Left ventricle myocardium superior (tissue), 1 donor: Measurements from ENCODE around the gene LEPR. TPM values are rescaled to one million over a fixed set of nuclear protein-coding genes. Genes with fewer than 3 reads are reported as not detected.

Experiments used
- ATAC-seq: fragments of 200-7000 bp; cut with Tn5 transposase; one replicate; pipeline ENCODE4 v1.9.1; 2020; ENCODE audit warnings: mild to moderate bottlenecking, moderate library complexity
- DNase-seq: peaks from one replicate; pipeline ENCODE4 v3.0.0-alpha.2; 2020
- intact Hi-C: fragments of 100-400 bp; cut with micrococcal nuclease; formaldehyde crosslinking; loops from one replicate; pipeline ENCODE4 v1.11.0; 2022
- total RNA-seq: library from RNA; stranded (reverse); fragmentation: NEBNext Ultra II Directional; extraction: Animal tissue kit (Norgen Biotek cat#: 25700); gene quantifications from one replicate; pipeline ENCODE4 v1.2.1, GENCODE V29; 2021
- donor health status: DM: no; HTN: yes; CAD: no; lungs with severe emphysema.

LEPR gene
- total RNA-seq, 1 donor from 2014 or later, result 4.4 TPM

DNA sequence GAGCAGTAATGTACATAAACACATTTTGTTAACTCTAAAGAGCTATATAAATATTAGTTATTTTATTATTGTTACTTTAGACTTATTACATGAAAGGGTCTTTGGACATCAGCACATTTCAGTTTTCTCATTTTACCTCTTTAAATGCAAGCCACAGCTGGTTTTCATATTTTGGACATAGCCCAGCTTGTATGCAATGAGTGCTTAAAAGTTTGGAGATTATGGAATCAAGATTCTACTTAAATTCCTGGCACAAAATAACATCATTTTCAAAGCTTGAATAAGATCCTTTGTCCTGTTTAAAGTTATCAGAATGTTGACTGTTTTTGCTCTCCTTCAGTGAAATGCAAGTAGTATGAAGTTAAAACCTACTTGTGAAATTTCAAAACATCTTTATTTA is 15.5 kb upstream of the LEPR start:
- no peak for ATAC-seq
- intact Hi-C loops, result no loop called here
- no peak for DNase-seq

DNA sequence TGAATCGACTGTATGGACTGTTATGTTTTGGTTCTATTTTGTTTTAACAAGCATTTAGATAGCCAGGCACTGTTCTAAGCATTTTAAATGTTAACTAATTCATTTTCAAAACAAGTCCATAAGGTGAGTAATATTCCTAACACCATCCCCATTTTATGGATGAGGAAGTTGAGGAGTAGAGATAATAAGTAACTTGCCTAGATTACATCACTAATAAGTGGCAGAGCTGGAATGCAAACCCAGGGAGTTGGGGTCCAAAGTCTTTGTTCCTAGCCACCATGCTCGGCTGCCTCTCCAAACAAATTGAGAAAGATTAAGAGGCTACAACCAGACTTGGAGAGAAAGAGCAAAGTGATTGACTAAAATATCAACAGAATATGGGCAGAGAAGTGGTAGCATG is 12.6 kb upstream of the LEPR start:
- intact Hi-C loops, result no loop called here
- ATAC-seq, result no peak

DNA sequence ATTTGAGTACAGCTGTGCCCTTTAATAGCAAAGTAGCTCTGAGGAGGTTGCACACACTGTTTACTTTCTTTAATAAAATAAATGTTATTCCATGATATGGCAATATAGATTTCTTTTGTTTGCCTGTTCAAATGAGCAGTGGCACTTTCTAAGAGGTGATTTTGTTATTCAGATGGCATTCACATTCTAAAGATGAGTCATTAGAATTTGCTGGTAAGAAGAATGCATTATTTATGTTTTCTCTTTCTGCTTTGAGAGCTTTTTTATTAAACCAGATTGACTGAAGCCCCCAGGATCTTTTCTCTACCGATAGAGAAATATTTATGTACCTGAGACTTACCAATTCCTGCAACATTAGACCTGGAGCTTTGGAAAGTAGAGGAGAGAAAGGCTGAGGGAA is 11.2 kb upstream of the LEPR start:
- intact Hi-C loops, result no loop called here
- ATAC-seq, result no peak
- DNase-seq, result no peak

More for the DNA sequence above, 12.6 kb upstream of the LEPR start:
- DNase-seq, result no peak

DNA sequence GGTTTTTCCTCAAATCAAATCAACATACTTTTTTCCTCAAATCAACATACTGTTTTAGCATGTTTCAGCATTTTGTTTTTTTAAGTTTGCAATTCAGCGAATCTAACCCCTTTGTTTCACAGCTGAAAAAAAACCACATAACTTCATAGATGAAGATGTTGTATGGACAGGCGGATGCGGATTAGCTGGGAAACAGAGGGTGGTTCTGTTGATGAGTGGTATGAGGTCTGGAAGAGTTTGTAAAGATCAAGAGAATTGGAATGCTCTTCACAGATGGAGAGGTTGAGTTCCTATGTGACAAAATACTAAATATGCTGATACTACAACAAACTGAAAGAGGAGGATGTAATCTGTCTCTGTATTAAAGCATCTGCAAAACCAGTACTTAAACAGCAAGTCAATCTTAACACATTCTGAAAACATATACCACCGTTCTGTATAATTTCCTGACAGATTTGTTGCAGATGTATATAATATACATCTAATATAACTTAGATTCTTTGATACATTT is 10.6 kb upstream of the LEPR start:
- intact Hi-C loops, result no loop called here
- no peak for DNase-seq

DNA sequence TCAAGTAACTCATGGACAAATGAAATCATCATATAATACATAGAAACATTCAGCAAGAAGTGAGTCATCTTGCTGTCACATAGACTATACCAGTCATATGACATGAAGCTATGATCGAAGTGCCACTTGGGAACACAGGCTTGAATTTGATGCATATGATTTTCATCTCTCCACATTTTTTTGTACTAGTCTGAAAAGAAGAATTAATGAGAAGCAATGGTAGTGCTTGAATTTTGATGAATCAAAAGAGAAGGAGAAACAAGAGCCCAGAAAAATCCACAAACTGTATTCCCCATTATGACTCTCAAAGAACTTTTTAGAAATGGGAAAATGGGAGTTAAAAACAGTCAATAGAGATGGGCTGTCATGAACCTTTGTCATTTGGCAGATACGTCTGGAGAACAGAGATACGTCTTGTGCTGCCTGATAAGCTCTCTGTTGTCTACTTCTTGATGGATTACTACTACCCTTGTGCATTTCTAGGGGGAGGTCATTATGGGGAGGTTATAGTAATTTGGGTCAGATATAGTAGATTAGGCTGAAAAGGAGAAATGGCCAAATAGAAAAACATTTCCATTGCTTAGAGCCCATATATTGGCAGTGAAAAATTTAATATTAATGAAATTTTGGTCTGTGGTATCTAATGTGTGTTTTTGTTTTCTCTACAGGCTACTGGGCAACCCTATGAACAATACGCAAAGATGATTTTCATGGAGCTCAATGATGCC is 8.0 kb upstream of the LEPR start:
- no peak for DNase-seq
- no peak for ATAC-seq
- intact Hi-C loops, result no loop called here

More for the DNA sequence above, 10.6 kb upstream of the LEPR start:
- ATAC-seq, result no peak

DNA sequence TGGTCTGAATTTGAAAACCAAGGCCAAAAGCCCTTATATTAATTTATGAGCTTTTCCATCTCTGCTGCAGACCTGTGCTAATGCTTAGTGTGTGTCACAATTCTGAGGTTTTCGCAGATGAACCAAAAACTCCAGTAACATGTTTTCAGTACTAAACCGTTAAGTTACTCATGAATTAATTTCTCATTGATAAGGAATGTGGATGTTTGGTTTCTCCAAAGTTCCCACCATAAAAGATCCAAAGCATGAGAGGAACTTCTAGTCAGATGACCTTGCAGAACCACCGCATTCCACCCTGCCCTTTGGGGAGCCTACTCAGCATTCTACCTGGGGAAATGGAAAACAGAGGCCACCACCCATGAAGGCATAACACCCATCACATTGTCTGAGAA is 7.5 kb upstream of the LEPR start:
- intact Hi-C loops, result no loop called here
- DNase-seq (no peak), ATAC-seq (no peak)

DNA sequence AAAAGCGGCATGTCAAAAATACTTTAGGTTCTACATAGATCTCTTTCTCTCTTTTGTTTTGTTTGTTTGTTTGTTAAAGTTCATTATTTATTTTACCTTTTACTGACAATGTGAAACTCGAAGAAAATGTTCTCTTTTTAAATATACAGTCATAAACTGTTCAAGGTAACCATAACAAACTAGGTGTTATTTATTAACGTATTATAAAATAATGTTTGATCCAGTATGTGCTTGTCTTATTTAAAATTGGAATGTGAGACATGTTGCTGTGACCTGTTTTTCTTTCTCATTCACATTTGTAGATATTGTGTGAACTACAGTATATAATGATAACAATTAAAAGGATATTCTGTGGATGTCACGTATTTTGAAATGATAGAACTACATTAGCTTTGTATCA is 5.9 kb upstream of the LEPR start:
- no peak for ATAC-seq
- DNase-seq, result no peak
- intact Hi-C loops, result no loop called here

DNA sequence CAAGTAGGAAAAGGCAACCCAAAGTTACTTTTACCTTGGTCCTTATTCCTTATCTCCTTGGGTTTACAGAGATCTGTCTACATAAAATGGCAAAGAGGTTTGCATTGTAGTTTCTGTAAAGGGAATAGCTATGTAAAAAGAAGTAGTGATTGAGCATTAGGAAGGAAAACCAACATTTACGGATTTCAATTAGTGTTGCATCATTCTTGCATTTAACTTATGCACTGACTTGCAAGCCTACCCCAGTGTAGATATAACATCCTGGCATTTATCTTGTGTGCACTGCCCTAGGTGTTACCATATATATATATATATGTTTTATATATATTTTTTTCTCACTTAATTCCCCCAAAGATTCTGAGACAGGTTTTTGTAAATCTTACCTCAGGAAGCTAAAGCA is 3.7 kb upstream of the LEPR start:
- ATAC-seq (no peak), DNase-seq (no peak)
- intact Hi-C loops, result no loop called here

DNA sequence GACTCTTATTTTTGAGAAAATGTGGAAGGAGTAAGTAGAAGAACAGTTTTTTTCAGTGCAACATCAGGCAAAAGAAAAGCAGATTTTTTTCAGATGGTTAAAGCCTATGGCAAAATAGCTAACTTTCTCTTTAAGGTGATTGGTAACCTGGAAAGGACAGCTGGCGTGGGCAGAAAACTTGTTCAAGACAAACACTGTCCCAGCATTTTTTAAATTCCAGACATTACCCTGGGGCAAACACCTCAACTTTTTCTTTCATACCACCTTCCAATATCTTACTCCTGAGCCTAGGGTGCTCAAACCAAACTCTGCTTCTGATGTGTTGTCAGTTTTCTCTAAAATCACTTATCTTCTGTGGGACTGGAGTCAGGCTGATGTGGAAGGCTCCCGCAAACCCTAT is 2.7 kb upstream of the LEPR start:
- no peak for DNase-seq
- intact Hi-C loops, result no loop called here
- no peak for ATAC-seq

DNA sequence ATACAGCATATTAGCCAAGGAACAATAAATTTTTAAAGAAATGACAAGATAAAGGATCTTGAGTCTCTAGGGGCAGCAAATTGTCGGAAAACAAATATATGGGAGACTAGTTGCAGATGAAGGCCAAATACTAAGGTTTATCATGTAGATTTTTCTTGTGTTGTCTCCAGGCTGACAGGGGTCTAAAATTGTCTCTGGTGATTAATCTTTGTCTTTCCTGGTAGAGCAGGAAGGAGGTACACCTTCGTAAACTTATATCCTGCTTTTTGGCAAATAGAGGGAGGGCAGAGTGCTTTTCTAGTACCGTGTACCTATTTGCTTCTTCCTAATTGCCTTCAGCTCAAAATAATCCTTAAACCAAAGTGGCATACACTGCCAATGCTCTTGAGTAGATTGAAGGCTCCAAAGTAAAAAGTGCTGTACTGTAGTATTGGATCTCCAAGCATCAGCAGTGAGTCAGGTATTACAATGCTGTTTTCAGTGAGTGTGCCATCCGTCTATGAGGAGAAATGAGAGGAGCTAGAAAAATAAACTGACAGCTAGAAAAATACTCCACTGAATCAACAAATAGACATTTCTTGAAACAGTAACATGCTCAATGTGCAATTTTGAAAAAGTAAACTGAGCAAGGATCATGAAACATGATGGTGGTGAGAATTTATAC is 1.8 kb upstream of the LEPR start:
- intact Hi-C loops, result no loop called here
- DNase-seq (no peak), ATAC-seq (no peak)

DNA sequence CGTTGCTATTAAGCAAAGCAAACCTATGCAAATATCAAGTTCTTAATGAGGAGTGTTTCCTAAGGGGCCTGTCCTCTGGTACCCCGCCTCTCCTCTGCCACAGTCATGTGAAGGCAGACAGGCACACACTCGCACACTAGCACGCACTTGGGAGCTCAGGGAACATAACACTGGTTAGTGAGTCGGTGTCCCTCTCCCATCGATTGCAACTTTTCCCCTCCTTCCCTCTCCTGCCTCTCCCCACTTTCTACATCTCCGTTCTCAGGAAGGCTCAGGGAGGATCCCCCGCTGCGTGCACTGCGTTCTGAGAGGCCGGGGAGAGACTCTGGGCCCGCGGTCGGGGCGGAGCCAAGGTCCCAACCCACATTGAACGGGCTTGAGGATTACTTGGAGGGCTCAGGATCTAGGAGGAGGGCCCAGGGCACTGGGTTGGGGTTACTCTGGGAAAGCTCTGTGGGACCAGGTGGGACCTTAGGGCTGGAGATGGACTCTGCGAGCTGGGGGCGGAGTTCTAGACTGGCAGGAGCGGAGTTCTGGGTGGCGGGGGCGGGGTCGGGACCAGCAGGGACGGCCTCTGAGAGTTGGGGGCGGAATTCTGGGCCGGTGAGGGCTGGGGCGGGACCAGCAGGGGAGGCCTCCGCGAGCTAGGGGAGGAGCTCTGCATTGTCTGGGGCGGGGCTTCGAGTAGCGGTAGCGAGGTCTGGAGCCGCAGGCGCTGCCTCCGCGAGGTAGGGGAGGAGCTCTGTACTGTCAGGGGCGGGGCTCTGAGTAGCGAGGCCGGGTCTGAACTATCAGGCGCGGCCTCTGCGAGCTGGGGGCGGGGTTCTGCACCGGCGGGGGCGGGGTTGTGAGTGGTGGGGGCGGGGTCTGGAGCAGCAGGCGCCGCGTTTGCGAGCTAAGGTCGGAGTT is 533 bp upstream of the LEPR start:
- ATAC-seq (peak; percentile 96), DNase-seq (peak; percentile 99)
- intact Hi-C loops, result no loop called here

DNA sequence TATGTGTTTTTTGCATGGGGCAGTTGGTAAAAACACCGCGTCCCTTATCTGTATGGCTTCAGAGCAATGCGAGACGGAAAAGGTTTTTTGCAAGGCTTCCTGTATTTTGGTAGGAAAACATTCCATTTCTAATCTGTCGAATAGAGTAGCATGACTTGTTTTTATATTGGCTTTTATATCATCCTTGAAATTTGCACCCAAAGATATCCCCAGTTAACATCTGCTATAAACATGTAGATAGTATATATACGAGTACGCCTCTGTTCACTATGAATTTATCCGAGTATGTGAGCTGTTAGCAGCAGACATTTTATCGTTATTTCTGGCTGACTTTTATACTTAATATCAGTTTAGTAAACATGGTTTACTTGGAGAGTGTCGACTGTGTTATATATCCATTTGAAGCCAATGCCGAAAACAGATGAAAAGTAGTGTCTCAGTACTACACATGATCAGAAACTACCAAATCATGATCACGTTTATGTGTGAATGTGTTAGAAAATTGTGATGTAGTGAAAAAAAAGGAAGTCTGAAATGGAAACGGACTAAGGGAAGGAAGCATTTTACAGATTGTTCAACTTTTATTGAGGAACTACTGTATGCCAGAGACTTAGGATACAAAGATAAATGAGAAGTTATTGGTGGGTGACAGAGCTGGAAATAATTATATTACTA is 1.0 kb downstream of the LEPR start:
- ATAC-seq, result no peak
- DNase-seq, result no peak
- intact Hi-C loops, result no loop called here

DNA sequence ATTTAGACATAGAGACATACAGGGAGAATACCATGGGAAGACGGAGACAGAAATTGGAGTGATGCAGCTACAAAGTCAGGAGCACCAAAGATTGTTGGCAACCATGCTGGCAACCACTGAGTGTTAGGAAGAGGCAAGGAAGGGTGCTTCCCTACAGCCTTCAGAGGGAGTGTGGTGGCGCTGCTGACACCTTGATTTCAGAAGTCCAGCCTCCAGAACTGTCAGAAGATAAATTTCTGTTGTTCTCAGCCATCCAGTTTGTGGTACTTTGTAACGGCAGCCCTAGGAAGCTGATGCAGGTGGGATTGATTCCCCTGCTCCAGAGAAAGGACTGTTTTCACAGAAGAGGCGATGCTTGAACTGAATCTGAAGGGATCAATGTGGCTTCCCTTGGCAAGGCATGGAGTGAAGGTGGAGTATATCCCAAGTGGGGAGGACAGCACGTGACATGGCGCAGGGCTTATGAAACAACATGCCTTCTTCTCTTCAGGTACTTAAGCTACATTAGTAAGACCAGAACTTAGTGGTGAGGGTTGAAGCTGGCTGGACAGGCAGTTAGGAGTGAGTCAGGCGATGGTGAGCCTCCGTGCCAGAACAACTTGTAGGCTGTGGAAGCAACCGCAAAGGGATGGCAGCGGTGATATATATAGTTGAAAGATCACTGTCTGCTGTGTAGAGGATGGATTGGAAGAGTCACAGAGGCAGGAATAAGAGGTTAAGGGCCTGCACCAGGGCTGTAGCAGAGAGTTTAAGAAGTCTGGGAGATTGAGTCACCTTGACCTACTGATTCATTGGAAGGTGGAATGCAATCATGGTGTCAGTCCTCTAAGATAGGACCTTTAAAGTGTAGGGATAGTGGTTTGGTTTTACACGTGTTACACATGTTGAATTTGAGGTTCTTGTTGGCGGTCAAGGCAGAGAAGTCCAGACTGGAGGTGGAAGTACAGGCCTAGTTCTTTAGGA is 2.1 kb downstream of the LEPR start:
- DNase-seq (no peak), ATAC-seq (no peak)
- intact Hi-C loops, result no loop called here

DNA sequence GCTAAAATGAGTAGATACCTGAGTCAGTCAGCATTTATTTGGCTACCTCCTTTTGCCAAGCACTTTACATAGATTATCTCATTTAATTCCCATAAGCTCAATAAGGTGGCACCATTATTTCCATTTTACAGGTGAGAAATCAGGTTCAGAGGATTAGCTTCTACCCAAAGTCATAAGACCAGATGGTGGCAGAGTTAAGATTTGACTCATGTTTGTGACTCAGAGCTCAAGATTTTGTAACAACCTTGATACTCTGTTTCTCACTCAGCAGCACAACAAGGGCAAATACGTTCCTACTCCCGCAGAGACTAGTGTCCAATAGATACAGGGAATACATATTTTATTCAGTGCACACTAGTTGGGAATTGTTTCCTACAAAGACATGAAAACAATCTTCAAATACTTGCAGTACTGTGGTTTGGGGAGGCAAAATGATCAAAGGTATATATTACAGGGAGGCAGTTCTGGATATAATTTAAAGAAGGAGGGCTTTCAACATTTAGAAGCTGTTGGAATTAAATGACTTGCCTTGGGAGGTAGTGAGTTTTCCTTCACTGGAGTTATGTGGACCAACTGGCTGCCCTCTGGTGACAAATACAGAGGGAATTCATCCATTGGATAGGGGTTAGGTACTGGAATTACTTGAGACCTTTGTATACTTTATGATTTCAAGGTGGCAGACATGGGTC is 3.6 kb downstream of the LEPR start:
- intact Hi-C loops, result no loop called here
- ATAC-seq (no peak), DNase-seq (no peak)

DNA sequence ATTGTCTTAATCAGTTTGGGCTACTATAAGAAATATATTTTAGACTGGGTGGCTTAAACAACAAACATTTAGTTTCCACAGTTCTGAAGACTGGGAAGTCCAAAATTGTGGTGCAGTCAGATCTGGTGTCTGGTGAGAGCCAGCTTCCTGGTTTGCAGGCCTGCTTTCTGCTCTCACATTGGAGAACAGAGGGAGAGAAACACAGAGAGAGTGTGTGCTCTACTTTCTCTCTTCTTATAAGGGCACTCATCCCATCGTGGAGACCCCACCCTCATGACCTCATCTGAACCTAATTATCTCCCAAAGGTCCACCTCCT is 4.1 kb downstream of the LEPR start:
- ATAC-seq, result no peak

DNA sequence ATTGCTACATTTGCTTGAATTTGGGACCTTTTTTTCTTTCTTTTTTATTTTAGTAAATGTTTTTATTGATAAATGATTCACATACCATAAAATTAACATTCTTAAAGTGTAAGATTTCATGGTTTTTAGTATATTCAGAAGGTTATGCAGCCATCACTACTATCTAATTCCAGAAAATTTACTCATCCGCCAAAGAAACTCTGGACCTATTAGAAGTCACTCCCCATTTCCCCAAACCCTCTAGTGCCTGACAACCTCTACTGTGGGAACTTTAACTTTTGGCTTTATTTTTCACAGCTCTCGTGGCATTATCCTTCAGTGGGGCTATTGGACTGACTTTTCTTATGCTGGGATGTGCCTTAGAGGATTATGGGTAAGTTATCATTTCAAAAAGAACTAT is 4.5 kb downstream of the LEPR start:
- DNase-seq (no peak), ATAC-seq (no peak)
- intact Hi-C loops, result no loop called here

More for the DNA sequence above, 4.1 kb downstream of the LEPR start:
- no peak for DNase-seq
- intact Hi-C loops, result no loop called here

DNA sequence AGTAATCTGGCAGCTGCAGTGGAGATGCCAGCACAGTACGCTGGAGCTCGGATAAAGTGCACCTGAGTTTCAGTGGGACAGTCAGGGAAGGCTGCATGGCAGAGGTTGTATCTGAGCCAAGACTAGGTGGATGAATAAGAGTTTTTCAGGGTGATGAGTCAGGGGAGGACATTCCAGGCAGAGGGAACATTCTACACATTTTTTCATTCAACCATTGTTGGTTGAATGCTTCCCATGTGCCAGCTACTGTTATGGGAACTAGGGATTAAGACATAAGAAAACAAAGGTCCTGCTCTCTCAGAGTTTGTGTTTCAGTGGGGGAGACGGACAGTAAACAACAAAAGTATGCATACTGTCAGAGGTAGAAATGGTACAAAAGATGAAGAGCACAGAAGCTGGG is 5.2 kb downstream of the LEPR start:
- DNase-seq, result no peak
- no peak for ATAC-seq
- intact Hi-C loops, result no loop called here

DNA sequence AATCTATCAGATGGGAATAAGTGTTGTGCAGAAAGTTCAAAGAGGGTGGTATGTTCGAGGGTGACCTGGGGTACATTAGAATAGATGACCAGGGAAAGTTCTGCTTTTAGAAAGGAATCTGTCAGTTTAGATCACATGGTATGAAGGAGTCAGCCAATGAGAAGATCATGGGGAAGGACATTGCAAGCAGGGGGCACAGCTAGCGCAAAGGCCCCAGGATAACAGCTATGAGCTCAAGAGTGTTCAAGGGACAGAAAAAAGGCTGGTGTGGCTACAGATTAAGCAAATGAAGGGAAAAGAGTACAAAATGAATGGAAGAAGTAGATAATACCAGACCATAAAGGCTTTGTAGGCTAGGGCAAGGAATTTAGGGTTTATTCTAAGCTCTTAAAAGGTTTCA is 8.6 kb downstream of the LEPR start:
- intact Hi-C loops, result no loop called here
- no peak for ATAC-seq

More for the DNA sequence above, 8.6 kb downstream of the LEPR start:
- no peak for DNase-seq
